H9 (cell line): Measurements from ENCODE around the gene TNFRSF18. TPM values are rescaled to one million over a fixed set of nuclear protein-coding genes. Genes with fewer than 3 reads are reported as not detected.

Experiments
- DNase-seq: peaks from one replicate; pipeline ENCODE4 v3.0.0-alpha.2; 2017
- H2AFZ ChIP-seq: one replicate; pipeline ENCODE4 v1.6.1; 2013; ENCODE audit warnings: mild to moderate bottlenecking, low read length, control low read depth, moderate library complexity
- H2AK5ac ChIP-seq: 2 replicates; pipeline ENCODE4 v1.6.1; 2013; ENCODE audit warnings: low read length, control low read depth, mixed read lengths; ENCODE audit not compliant: insufficient read length
- H2BK120ac ChIP-seq: one replicate; pipeline ENCODE4 v1.6.1; 2013; ENCODE audit warnings: low read depth, mild to moderate bottlenecking, low read length, control low read depth, inconsistent platforms; ENCODE audit not compliant: poor library complexity, severe bottlenecking
- H2BK12ac ChIP-seq: 2 replicates; pipeline ENCODE4 v1.6.1; 2013; ENCODE audit warnings: low read length, control low read depth, mixed read lengths, low read depth; ENCODE audit not compliant: insufficient read length
- H2BK15ac ChIP-seq: 2 replicates; pipeline ENCODE4 v1.6.1; 2013; ENCODE audit warnings: low read depth, low read length, control low read depth
- H2BK20ac ChIP-seq: one replicate; pipeline ENCODE4 v1.6.1; 2013; ENCODE audit warnings: low read depth, mild to moderate bottlenecking, low read length, control low read depth, inconsistent platforms; ENCODE audit not compliant: poor library complexity, severe bottlenecking
- H2BK5ac ChIP-seq: 2 replicates; pipeline ENCODE4 v1.6.1; 2013; ENCODE audit warnings: low read length, control low read depth, mixed read lengths; ENCODE audit not compliant: insufficient read length
- H3K14ac ChIP-seq: 2 replicates; pipeline ENCODE4 v1.6.1; 2013; ENCODE audit warnings: low read length, control low read depth; ENCODE audit not compliant: insufficient read depth
- H3K18ac ChIP-seq: 2 replicates; pipeline ENCODE4 v1.6.1; 2013; ENCODE audit warnings: low read depth, mild to moderate bottlenecking, mixed read lengths, low read length, control low read depth; ENCODE audit not compliant: insufficient read length
- H3K23ac ChIP-seq: 2 replicates; pipeline ENCODE4 v1.6.1; 2013; ENCODE audit warnings: low read length, control low read depth, mixed read lengths, low read depth; ENCODE audit not compliant: insufficient read length
- H3K23me2 ChIP-seq: 2 replicates; pipeline ENCODE4 v1.6.1; 2013; ENCODE audit warnings: low read depth, mild to moderate bottlenecking, mixed read lengths, low read length, control low read depth; ENCODE audit not compliant: insufficient read length, poor library complexity, severe bottlenecking
- H3K27ac ChIP-seq: 2 replicates; pipeline ENCODE4 v1.5.1; 2013; ENCODE audit warnings: low read length, control low read depth, mixed read lengths, low read depth; ENCODE audit not compliant: insufficient read length
- H3K27me3 ChIP-seq: 2 replicates; pipeline ENCODE4 v1.6.1; 2013; ENCODE audit warnings: low read length, control low read depth, inconsistent platforms; ENCODE audit not compliant: insufficient read depth
- H3K4ac ChIP-seq: 2 replicates; pipeline ENCODE4 v1.6.1; 2013; ENCODE audit warnings: low read depth, mild to moderate bottlenecking, control low read depth, inconsistent platforms, low read length, moderate library complexity
- H3K4me1 ChIP-seq: 2 replicates; pipeline ENCODE4 v1.6.1; 2013; ENCODE audit warnings: low read length, control low read depth, inconsistent platforms; ENCODE audit not compliant: insufficient read depth
- H3K4me2 ChIP-seq: 2 replicates; pipeline ENCODE4 v1.6.1; 2013; ENCODE audit warnings: low read length, control low read depth, mixed read lengths; ENCODE audit not compliant: insufficient read length, insufficient read depth
- H3K56ac ChIP-seq: 2 replicates; pipeline ENCODE4 v1.6.1; 2013; ENCODE audit warnings: low read depth, mild to moderate bottlenecking, mixed read lengths, low read length, control low read depth; ENCODE audit not compliant: insufficient read length
- H3K79me1 ChIP-seq: 2 replicates; pipeline ENCODE4 v1.6.1; 2013; ENCODE audit warnings: low read depth, mild to moderate bottlenecking, moderate library complexity, low read length, control low read depth, inconsistent platforms; ENCODE audit not compliant: insufficient read depth, poor library complexity, severe bottlenecking
- H3K79me2 ChIP-seq: 2 replicates; pipeline ENCODE4 v1.6.1; 2013; ENCODE audit warnings: low read length, control low read depth, inconsistent platforms; ENCODE audit not compliant: insufficient read depth
- H3K9ac ChIP-seq: 2 replicates; pipeline ENCODE4 v1.6.1; 2013; ENCODE audit warnings: low read length, control low read depth, mixed read lengths; ENCODE audit not compliant: insufficient read length; ENCODE audit errors: extremely low read depth
- H3K9me3 ChIP-seq: one replicate; pipeline ENCODE4 v1.6.1; 2013; ENCODE audit warnings: low read depth, low read length, inconsistent platforms; ENCODE audit not compliant: control insufficient read depth
- H3T11ph ChIP-seq: one replicate; pipeline ENCODE4 v1.6.1; 2013; ENCODE audit warnings: mild to moderate bottlenecking, low read length, control low read depth, inconsistent platforms
- H4K20me1 ChIP-seq: one replicate; pipeline ENCODE4 v1.6.1; 2013; ENCODE audit not compliant: control insufficient read depth, insufficient read length, insufficient read depth
- H4K5ac ChIP-seq: 2 replicates; pipeline ENCODE4 v1.6.1; 2013; ENCODE audit warnings: low read depth, mild to moderate bottlenecking, mixed read lengths, low read length, control low read depth; ENCODE audit not compliant: insufficient read length
- H4K8ac ChIP-seq: replicated peaks from 2 replicates; pipeline ENCODE4 v1.6.1; 2013; ENCODE audit warnings: low read length, control low read depth, mixed read lengths, low read depth; ENCODE audit not compliant: insufficient read length
- H4K91ac ChIP-seq: 2 replicates; pipeline ENCODE4 v1.6.1; 2013; ENCODE audit warnings: low read depth, mild to moderate bottlenecking, moderate library complexity, mixed read lengths, low read length, control low read depth; ENCODE audit not compliant: insufficient read length
- H3K27ac Mint-ChIP-seq, 3 experiments: 2 replicates in 2 of 3; 3 replicates in 1 of 3; pipeline ENCODE4 v1.8.0; 2020 to 2021; ENCODE audit warnings: mixed read lengths in 3 of 3, mild to moderate bottlenecking in 1 of 3, moderate library complexity in 1 of 3
- H3K27me3 Mint-ChIP-seq: 2 replicates; pipeline ENCODE4 v1.8.0; 2021; ENCODE audit warnings: low read depth, mild to moderate bottlenecking, moderate library complexity, mixed read lengths
- H3K36me3 Mint-ChIP-seq, 3 experiments: 2 replicates in 2 of 3; 3 replicates in 1 of 3; pipeline ENCODE4 v1.8.0; 2020 to 2021; ENCODE audit warnings: low read depth in 3 of 3, mixed read lengths in 3 of 3; ENCODE audit not compliant: insufficient read depth in 1 of 3
- H3K4me1 Mint-ChIP-seq, 2 experiments: 2 replicates each; pipeline ENCODE4 v1.8.0; 2020; ENCODE audit warnings: mixed read lengths in 2 of 2
- H3K4me3 Mint-ChIP-seq, 2 experiments: 2 replicates in 1 of 2; 3 replicates in 1 of 2; pipeline ENCODE4 v1.8.0; 2020 to 2021; ENCODE audit warnings: mild to moderate bottlenecking in 2 of 2, mixed read lengths in 2 of 2, moderate library complexity in 1 of 2
- H3K9me3 Mint-ChIP-seq, 2 experiments: 2 replicates in 1 of 2; 3 replicates in 1 of 2; pipeline ENCODE4 v1.8.0; 2020; ENCODE audit warnings: mild to moderate bottlenecking in 2 of 2, mixed read lengths in 2 of 2, moderate library complexity in 1 of 2
- WGBS: extraction: QIAGEN DNeasy Blood & Tissue Kit; methylation state at CpG from one replicate; pipeline ENCODE4 v1.1.7; 2013; ENCODE audit warnings: missing lambda C conversion rate, low lambda C conversion rate, mixed read lengths; ENCODE audit not compliant: insufficient read length; ENCODE audit errors: extremely low coverage; 5-methylcytosine and 5-hydroxymethylcytosine counted together
- total RNA-seq: library from RNA; stranded (reverse); gene quantifications from 2 replicates; pipeline ENCODE4 v1.2.1, GENCODE V29; 2021
- TF ChIP-seq, protein P1 (sequence below): fragments of 200-600 bp; sonication (generic); conservative IDR thresholded peaks from 3 replicates; pipeline ENCODE4 v1.8.0; 2021; ENCODE audit warnings: antibody characterized with exemption, mild to moderate bottlenecking

TNFRSF18 gene
- total RNA-seq, 1 experiment from 2014 or later = 2.0 TPM

DNA sequence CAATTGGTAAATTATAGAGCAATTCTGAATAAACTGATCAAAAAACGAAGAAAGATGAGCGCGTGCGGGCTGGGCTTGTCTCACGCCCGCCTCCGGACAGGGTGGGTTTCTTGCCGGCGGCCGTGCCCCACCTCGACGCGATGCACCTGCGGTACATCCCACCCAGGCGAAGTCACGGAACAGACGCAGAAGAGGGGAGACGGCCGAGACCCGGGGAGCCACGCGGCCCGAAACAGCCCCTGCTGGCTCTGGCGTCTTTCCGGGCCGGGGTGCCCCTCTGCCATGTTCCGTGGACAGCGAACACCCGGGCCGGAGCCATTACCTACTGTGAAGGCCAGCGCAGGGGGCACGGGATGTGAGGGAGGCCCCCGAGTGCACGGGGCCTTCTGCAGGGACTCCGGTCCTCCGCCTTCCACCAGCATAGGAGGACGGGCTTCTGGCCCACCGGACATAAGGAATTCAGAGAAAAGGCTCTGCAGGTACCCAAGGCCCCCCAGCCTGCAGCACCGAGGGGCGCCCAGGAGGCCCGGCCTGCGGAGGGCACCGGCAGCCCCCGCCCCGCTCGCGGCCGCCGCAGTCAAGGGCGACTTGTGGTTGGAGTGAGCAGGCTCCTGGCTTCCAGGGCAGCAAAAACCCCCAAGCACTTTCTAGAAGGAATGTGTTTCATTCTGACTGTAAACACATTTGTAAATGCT, 47.7 kb upstream of the TNFRSF18 start:
- WGBS = no CpG with 5 or more reads among the region's 50 CpGs
- H3K27me3 ChIP-seq = no peaks in the 10 kb centered on the region
- no peaks in the 10 kb centered on the region; a peak in 2 of 5 replicates for H3K9me3 Mint-ChIP-seq
- peaks cover 16 to 25% of the 10 kb centered on the region in 2 experiments for H3K4me1 Mint-ChIP-seq
- TF ChIP-seq, protein P1, sequence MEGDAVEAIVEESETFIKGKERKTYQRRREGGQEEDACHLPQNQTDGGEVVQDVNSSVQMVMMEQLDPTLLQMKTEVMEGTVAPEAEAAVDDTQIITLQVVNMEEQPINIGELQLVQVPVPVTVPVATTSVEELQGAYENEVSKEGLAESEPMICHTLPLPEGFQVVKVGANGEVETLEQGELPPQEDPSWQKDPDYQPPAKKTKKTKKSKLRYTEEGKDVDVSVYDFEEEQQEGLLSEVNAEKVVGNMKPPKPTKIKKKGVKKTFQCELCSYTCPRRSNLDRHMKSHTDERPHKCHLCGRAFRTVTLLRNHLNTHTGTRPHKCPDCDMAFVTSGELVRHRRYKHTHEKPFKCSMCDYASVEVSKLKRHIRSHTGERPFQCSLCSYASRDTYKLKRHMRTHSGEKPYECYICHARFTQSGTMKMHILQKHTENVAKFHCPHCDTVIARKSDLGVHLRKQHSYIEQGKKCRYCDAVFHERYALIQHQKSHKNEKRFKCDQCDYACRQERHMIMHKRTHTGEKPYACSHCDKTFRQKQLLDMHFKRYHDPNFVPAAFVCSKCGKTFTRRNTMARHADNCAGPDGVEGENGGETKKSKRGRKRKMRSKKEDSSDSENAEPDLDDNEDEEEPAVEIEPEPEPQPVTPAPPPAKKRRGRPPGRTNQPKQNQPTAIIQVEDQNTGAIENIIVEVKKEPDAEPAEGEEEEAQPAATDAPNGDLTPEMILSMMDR = no peak
- H3K27ac ChIP-seq = no peak overlapping the region
- H3K9ac ChIP-seq = no peak overlapping the region
- H2BK12ac ChIP-seq = no peak overlapping the region
- no peak overlapping the region for H2BK20ac ChIP-seq
- H3K27ac Mint-ChIP-seq = no peak overlapping the region; a peak in 1 of 7 replicates
- no peak overlapping the region for H4K5ac ChIP-seq
- H3K4me1 ChIP-seq = no peaks in the 10 kb centered on the region
- no peak overlapping the region for H3K23ac ChIP-seq
- H2BK120ac ChIP-seq = no peak overlapping the region
- peaks cover 1% of the 10 kb centered on the region; the same call in 1 of the 2 replicates for H3K27me3 Mint-ChIP-seq
- DNase-seq = no peak
- no peak overlapping the region for H2BK15ac ChIP-seq
- H3K56ac ChIP-seq = no peak overlapping the region
- H3K23me2 ChIP-seq = no peaks in the 10 kb centered on the region
- H2AFZ ChIP-seq = no peak overlapping the region
- no peak overlapping the region for H4K8ac ChIP-seq
- H3T11ph ChIP-seq = no peak overlapping the region
- H4K20me1 ChIP-seq = no peaks in the 10 kb centered on the region
- no peak overlapping the region for H4K91ac ChIP-seq
- no peak overlapping the region for H3K4ac ChIP-seq
- H3K4me2 ChIP-seq = no peak overlapping the region
- no peaks in the 10 kb centered on the region for H3K79me1 ChIP-seq
- no peaks in the 10 kb centered on the region for H3K79me2 ChIP-seq
- H2AK5ac ChIP-seq = no peak overlapping the region
- H3K14ac ChIP-seq = no peak overlapping the region
- H3K36me3 Mint-ChIP-seq = peaks cover 19 to 62% (median 51%) of the 10 kb centered on the region in 3 experiments; a peak in 6 of 7 replicates
- H3K9me3 ChIP-seq = no peaks in the 10 kb centered on the region
- no peak overlapping the region for H3K18ac ChIP-seq
- no peak overlapping the region for H2BK5ac ChIP-seq
- H3K4me3 Mint-ChIP-seq = no peak overlapping the region
